Measurements from ENCODE around the gene LRP11. TPM values are rescaled to one million over a fixed set of nuclear protein-coding genes. Genes with fewer than 3 reads are reported as not detected.

The LRP11 gene
- total and polyA plus RNA-seq, 10 of the 15 experiments (the other 5 are each of a cell fraction or from before 2014, with no cell fraction given), result under 0.01 to 0.23 (median 0.03) TPM; not detected in 6

- TF ChIP-seq GABPA (IDR thresholded peaks at IDR 0.05; ENCODE audit: low read depth) (no peak), TCF7 (IDR thresholded peaks at IDR 0.05; ENCODE audit: borderline replicate concordance) (0 out of 2 replicates have a peak, but pooled peaks have one; percentile 25), RUNX3 (IDR thresholded peaks at IDR 0.05; ENCODE audit: low read length) (peak; percentile 85), RCOR1 (conservative IDR thresholded peaks at IDR 0.05; ENCODE audit: low read depth, low read length) (no peak), SMC3 (IDR thresholded peaks at IDR 0.05; ENCODE audit: borderline replicate concordance, low read length) (peak; percentile 69; the same call in 1 of the 2 replicates), ZNF24 (IDR thresholded peaks at IDR 0.05) (peak; percentile 32; the same call in 1 of the 2 replicates), RAD21 (IDR thresholded peaks at IDR 0.05; ENCODE audit: insufficient read depth, low read depth, low read length) (peak; percentile 83), CBFB (IDR thresholded peaks at IDR 0.05; ENCODE audit: low read depth) (0 out of 2 replicates have a peak, but pooled peaks have one; percentile 36), CTCF (IDR thresholded peaks at IDR 0.05 in 2 of 3, conservative IDR thresholded peaks at IDR 0.05 in 1 of 3; ENCODE audit: control insufficient read depth in 2 of 3, extremely low read depth in 1 of 3, insufficient read depth in 1 of 3, low read depth in 3 of 3, low read length in 3 of 3) (peak; percentile 80 to 89 (median 81))
- WGBS (ENCODE audit: insufficient coverage, insufficient replicate concordance, low lambda C conversion rate, missing lambda C conversion rate), result 25% methylated on average over 4 of the region's 5 CpGs
- DNase-seq (ENCODE audit: low read depth, low spot score) (no peak), FAIRE-seq (peak; percentile 93), ATAC-seq (peak; percentile 73)
- intact Hi-C loops (cut with micrococcal nuclease; ENCODE audit: unreplicated experiment) (loop anchor here (1.0 to 5.0 kb wide), 4 partner anchors 31 to 183 kb away; no protein-coding TSS in a partner anchor), in situ Hi-C loops (cut with MboI) (loop anchor here (5.0 kb wide), 1 partner anchor 93 kb away; no protein-coding TSS in a partner anchor)
- H3K4me3 ChIP-seq, result no peak overlapping the region
- no TSS peak for BruUV-seq (replicated peaks)
- no peak overlapping the region for H2AFZ ChIP-seq (ENCODE audit: control insufficient read depth, low read depth, low read length)
- ChIA-PET RAD21 (ENCODE audit: unreplicated experiment) (no interaction called here), SMC1A (ENCODE audit: uncharacterized antibody, unreplicated experiment) (interaction anchor here (0.6 to 1.1 kb wide), 3 partner anchors 31 to 35 kb away, joined by 3 read pairs; no protein-coding TSS in a partner anchor), CTCF (interaction anchor here (0.7 to 3.8 kb wide), 14 partner anchors 8 to 130 kb away, joined by 3 to 18 read pairs (median 5); partner anchors contain the start of gene LATS1), POLR2A (no interaction called here)
- H4K20me1 ChIP-seq (ENCODE audit: control insufficient read depth, insufficient read depth), result no peaks in the 10 kb centered on the region
- H3K9me3 ChIP-seq (replicated peaks; ENCODE audit: control insufficient read depth, insufficient read depth, low read length), result no peaks in the 10 kb centered on the region
- no peaks in the 10 kb centered on the region; a peak in 1 of 4 replicates for H3K27me3 ChIP-seq (replicated peaks in 1 of 2; ENCODE audit: control insufficient read depth in 2 of 2, insufficient read depth in 2 of 2, low read length in 1 of 2)
- no peaks in the 10 kb centered on the region for H3K79me2 ChIP-seq (ENCODE audit: control insufficient read depth, insufficient read depth, low read length)
- H3K36me3 ChIP-seq (ENCODE audit: control insufficient read depth in 2 of 2, insufficient read depth in 2 of 2, low read length in 1 of 2), result no peaks in the 10 kb centered on the region
- H3K4me2 ChIP-seq (ENCODE audit: control insufficient read depth, insufficient read depth), result no peak overlapping the region
- no peak overlapping the region for H3K27ac ChIP-seq (ENCODE audit: control insufficient read depth, insufficient read depth)
- no peak overlapping the region for H3K9ac ChIP-seq (ENCODE audit: control insufficient read depth, insufficient read depth, low read length)
- no peaks in the 10 kb centered on the region for H3K4me1 ChIP-seq (ENCODE audit: control insufficient read depth, insufficient read depth, low read length)
These were observed 29.4 kb downstream of the LRP11 start for GRCh38 chr6:149834513-149835481.
